Gastrocnemius medialis (tissue), 4 donors: ENCODE measurements around the gene DGKG. TPM values are rescaled to one million over a fixed set of nuclear protein-coding genes. Genes with fewer than 3 reads are reported as not detected.

ENCODE experiments used
- ATAC-seq, 2 donors: fragments of 150-250 bp; one replicate each; pipeline ENCODE4 v1.9.1; 2016
- DNase-seq, 2 donors: peaks; one replicate each; pipeline ENCODE4 v3.0.0-alpha.2; 2019
- H3K27ac ChIP-seq, 4 donors: fragments of 200-600 bp; sonication (generic); 1 replicate in 1 of 4; 2 replicates in 3 of 4; pipeline ENCODE4 v1.5.1; 2016 to 2018; ENCODE audit warnings: mild to moderate bottlenecking in 2 of 4, moderate library complexity in 1 of 4
- H3K27me3 ChIP-seq, 3 donors: fragments of 200-600 bp; sonication (generic) in 2 of 3; 1 replicate in 1 of 3; 2 replicates in 2 of 3; pipeline versions ENCODE4 v1.5.1 to v1.6.0; 2016 to 2019; ENCODE audit warnings: mild to moderate bottlenecking in 1 of 3, moderate library complexity in 1 of 3
- H3K36me3 ChIP-seq, 2 donors: fragments of 200-600 bp; sonication (generic) in 1 of 2; one replicate each; pipeline ENCODE4 v1.5.1; 2017 to 2018
- H3K4me1 ChIP-seq, 2 donors: fragments of 200-600 bp; sonication (generic) in 1 of 2; one replicate each; pipeline ENCODE4 v1.5.1; 2016 to 2017; ENCODE audit warnings: mild to moderate bottlenecking in 2 of 2
- H3K4me3 ChIP-seq, 4 donors: fragments of 200-600 bp; sonication (generic) in 3 of 4; 1 replicate in 1 of 4; 2 replicates in 3 of 4; pipeline ENCODE4 v1.5.1; 2016 to 2019; ENCODE audit warnings: mild to moderate bottlenecking in 2 of 4
- H3K9me3 ChIP-seq, 3 donors: fragments of 200-600 bp; sonication (generic) in 2 of 3; 1 replicate in 1 of 3; 2 replicates in 2 of 3; pipeline ENCODE4 v1.5.1; 2016 to 2019
- CTCF ChIP-seq, 5 experiments: fragments of 450-650 bp in 3 of 5; fragments of 200-600 bp in 2 of 5; sonication (generic) in 2 of 5; IDR thresholded peaks in 4 of 5; conservative IDR thresholded peaks in 1 of 5; 1 replicate in 4 of 5; 2 replicates in 1 of 5; pipeline ENCODE4 v1.5.1; 2016 to 2019; ENCODE audit warnings: antibody characterized with exemption in 5 of 5, mild to moderate bottlenecking in 3 of 5, moderate library complexity in 3 of 5
- POLR2A ChIP-seq, 2 donors: fragments of 450-650 bp; IDR thresholded peaks; one replicate each; pipeline ENCODE4 v1.6.1; 2017; ENCODE audit warnings: antibody characterized with exemption in 2 of 2, mild to moderate bottlenecking in 2 of 2, moderate library complexity in 2 of 2
- in situ Hi-C, 4 donors: fragments of 200-750 bp; cut with MboI; loops; one replicate each; pipeline versions ENCODE4 v1.15.0 to v1.8.0; 2017; ENCODE audit warnings: low sequenced_read_pairs in 4 of 4
- intact Hi-C: fragments of 100-400 bp; cut with DNase I; formaldehyde crosslinking; loops from one replicate; pipeline ENCODE4 v1.15.1; 2023; ENCODE audit warnings: low total_unique reads
- total RNA-seq, 4 donors: library from RNA; depleted of rRNA; stranded (reverse); fragments of >200 nt; gene quantifications; one replicate each; pipeline versions ENCODE4 v1.1.0 to v1.2.3, GENCODE V29; 2016

Gene DGKG
- total RNA-seq, 4 donors from 2014 or later: 5.0 to 11.2 (median 7.7) TPM

DNA sequence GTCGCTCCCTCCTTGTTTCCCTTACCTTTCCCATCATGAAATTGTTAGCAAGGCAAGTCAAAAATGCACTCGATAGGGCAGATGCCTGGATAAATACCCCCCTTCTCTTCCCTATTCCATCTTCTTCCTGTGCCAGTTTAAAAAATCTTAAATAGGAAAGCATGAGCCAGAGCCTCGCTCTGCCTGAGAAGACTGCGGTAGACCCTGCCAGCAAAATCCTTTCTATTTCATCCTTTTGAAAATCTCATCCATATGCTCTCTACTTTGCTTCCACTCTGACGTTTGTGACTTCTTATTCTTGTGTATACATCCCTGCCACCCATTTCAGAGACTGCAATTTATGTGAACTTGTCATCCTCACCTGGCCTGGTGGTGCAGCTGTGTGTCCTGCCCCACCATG lies 138.6 kb downstream of the DGKG start:
- H3K9me3 ChIP-seq: no peaks in the 10 kb centered on the region
- peak overlapping the region in 2 of 4 donors; percentile 80 to 93 for H3K27ac ChIP-seq
- in situ Hi-C loops (loop anchor here in 1 of 4 donors (10.0 kb wide), 1 partner anchor 119 kb away; the partner anchor contains the start of gene ETV5), intact Hi-C loops (no loop called here)
- no peak for DNase-seq
- no peaks in the 10 kb centered on the region for H3K27me3 ChIP-seq
- H3K4me1 ChIP-seq: peaks cover 43 to 71% of the 10 kb centered on the region in 2 donors
- H3K4me3 ChIP-seq: no peak overlapping the region
- ATAC-seq: no peak
- no peak for TF ChIP-seq POLR2A (IDR thresholded peaks at IDR 0.05)
- TF ChIP-seq CTCF (IDR thresholded peaks at IDR 0.05 in 4 of 5, conservative IDR thresholded peaks at IDR 0.05 in 1 of 5): no peak
- H3K36me3 ChIP-seq: no peaks in the 10 kb centered on the region

DNA sequence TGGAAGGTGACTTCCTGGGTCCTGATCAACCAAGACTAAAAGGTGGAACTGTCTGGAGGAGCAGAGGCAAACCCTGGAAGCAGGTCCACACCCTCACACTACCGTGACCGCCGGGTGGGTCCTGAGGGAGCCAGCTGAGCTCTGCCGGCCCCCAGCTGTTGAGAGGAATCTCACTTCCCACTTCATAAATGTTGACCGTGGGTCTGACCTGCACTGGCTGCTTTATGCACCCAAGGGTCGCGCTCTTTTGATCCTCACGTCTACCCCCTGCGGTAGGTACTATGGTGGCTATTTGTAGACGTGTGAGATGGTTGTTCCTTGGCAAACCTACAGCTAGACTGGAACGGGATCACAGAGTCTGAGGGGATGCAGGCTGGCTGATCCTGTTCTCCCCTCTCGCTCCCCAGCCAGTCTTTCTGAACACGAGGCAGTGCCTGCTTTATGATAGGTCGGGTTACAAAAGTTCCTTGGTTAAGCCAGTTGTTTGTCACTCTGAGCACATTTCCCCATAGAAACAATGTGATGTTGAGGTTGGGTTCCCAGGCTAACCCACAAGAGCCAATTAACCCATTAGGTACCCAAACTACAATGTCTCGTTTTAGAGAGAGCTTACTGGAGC lies 140.2 kb downstream of the DGKG start:
- intact Hi-C loops (loop anchor here (1.0 to 2.0 kb wide), 2 partner anchors 113 to 287 kb away; partner anchors contain the start of gene ETV5), in situ Hi-C loops (loop anchor here in 1 of 4 donors (10.0 kb wide), 1 partner anchor 117 kb away; the partner anchor contains the start of gene ETV5)
- H3K27ac ChIP-seq: peak overlapping the region; percentile 85 to 95 (median 92)
- H3K9me3 ChIP-seq: no peaks in the 10 kb centered on the region
- DNase-seq: peak; percentile 64 to 77
- no peak for TF ChIP-seq CTCF (IDR thresholded peaks at IDR 0.05 in 4 of 5, conservative IDR thresholded peaks at IDR 0.05 in 1 of 5)
- TF ChIP-seq POLR2A (IDR thresholded peaks at IDR 0.05): peak; percentile 63 to 64
- H3K4me1 ChIP-seq: peaks cover 43 to 72% of the 10 kb centered on the region in 2 donors
- peak; percentile 69 to 74 for ATAC-seq
- no peak overlapping the region for H3K4me3 ChIP-seq
- no peaks in the 10 kb centered on the region for H3K36me3 ChIP-seq
- no peaks in the 10 kb centered on the region for H3K27me3 ChIP-seq

DNA sequence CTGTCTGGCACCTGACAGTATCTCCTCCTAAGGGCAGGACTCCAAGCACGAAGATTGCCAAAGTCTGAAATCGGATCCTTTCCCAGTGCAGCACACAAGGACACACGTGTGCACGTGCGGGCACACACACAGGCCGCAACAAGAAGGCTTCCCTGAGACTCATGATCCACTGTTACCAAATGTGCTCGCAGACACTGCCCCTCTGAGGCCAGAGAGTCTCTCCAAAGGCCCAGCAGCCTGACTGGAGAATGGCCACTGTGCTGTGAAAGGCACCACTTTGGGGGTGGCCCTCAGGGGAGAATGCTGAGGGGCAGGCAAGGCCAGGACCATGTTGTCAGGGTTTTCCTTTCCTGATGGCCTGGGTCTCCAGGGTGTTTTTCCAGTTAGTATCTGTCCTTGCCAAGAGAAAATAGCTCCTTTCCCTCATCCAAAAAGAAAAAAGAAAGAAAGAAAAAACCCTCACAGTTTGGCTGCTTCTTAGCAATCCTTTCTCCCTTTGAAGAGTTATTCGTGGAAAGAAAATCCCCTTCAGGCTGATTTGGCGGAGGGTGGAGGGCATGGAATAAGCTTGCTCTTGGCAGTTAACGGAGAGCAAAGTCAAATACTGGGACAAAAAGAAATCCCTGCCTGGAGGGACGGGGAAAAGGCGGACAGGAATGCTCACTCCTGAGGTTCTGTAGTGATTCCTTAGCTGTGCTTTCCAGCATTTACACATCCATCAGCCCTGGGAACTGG lies 141.0 kb downstream of the DGKG start:
- in situ Hi-C loops (loop anchor here in 1 of 4 donors (10.0 kb wide), 1 partner anchor 116 kb away; the partner anchor contains the start of gene ETV5), intact Hi-C loops (loop anchor here (1.0 to 2.0 kb wide), 3 partner anchors 21 to 200 kb away; partner anchors contain the start of gene ETV5)
- peak; percentile 59 to 74 for TF ChIP-seq POLR2A (IDR thresholded peaks at IDR 0.05)
- TF ChIP-seq CTCF (IDR thresholded peaks at IDR 0.05 in 4 of 5, conservative IDR thresholded peaks at IDR 0.05 in 1 of 5): peak in 4 of 5 experiments; percentile 18 to 51 (median 32)
- Histone ChIP-seq H3K4me1 (peaks cover 42 to 67% of the 10 kb centered on the region in 2 donors), H3K27me3 (no peaks in the 10 kb centered on the region), H3K9me3 (no peaks in the 10 kb centered on the region), H3K4me3 (no peak overlapping the region), H3K36me3 (no peaks in the 10 kb centered on the region), H3K27ac (peak overlapping the region; percentile 85 to 95 (median 92))
- DNase-seq (peak; percentile 78 to 90), ATAC-seq (peak; percentile 73 to 78)

DNA sequence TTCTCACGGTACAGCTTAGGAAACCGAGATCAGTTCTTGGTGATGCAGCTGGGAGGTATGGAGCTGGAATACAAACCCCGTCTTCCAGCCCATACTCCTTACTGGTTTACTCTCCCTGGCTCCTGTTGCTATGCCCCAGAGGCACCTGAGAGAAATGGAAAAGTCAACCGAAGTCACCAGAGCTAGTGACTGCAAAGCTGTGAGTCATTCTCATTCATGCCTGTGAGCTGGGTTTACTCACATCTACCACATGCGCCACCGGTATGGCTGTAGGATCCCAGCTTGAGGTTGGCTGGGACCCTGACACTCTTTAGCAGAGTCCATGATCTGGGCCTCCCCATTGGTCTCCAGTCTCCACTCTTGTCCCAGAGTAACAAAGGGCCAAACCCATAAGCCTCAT lies 141.7 kb downstream of the DGKG start:
- TF ChIP-seq CTCF (IDR thresholded peaks at IDR 0.05 in 4 of 5, conservative IDR thresholded peaks at IDR 0.05 in 1 of 5) (no peak), POLR2A (IDR thresholded peaks at IDR 0.05) (peak; percentile 3 to 19)
- H3K27ac ChIP-seq: peak overlapping the region; percentile 85 to 95 (median 92)
- peaks cover 35 to 60% of the 10 kb centered on the region in 2 donors for H3K4me1 ChIP-seq
- DNase-seq: peak in 1 of 2 donors; percentile 39
- intact Hi-C loops: loop anchor here (1.0 to 2.0 kb wide), 3 partner anchors 22 to 199 kb away; partner anchors contain the start of gene ETV5
- no peaks in the 10 kb centered on the region for H3K36me3 ChIP-seq
- no peaks in the 10 kb centered on the region for H3K9me3 ChIP-seq
- no peak overlapping the region for H3K4me3 ChIP-seq
- no peaks in the 10 kb centered on the region for H3K27me3 ChIP-seq
- in situ Hi-C loops: loop anchor here in 1 of 4 donors (10.0 kb wide), 1 partner anchor 116 kb away; the partner anchor contains the start of gene ETV5
- ATAC-seq: peak; percentile 16 to 22
